H1 (cell line): ENCODE results near the gene TTC6. TPM values are rescaled to one million over a fixed set of nuclear protein-coding genes. Genes with fewer than 3 reads are reported as not detected.

ENCODE experiments used
- CTCF ChIA-PET: fragments of 300-600 bp; sonication (Branson Sonifier 250); formaldehyde crosslinking; loops from one replicate; lab custom pipeline; 2021; ENCODE audit not compliant: partially characterized antibody; lab: Charles Lee
- POLR2A ChIA-PET: fragments of 300-600 bp; sonication (Branson Sonifier 250); formaldehyde crosslinking; loops from one replicate; lab custom pipeline; 2021; ENCODE audit warnings: inconsistent platforms; ENCODE audit not compliant: partially characterized antibody; lab: Charles Lee
- DNase-seq, 2 experiments: peaks; one replicate each; pipeline versions ENCODE4 v3.0.0 to v3.0.0-alpha.2; 2010 to 2022; ENCODE audit warnings: low spot score in 2 of 2, low read depth in 1 of 2, mixed read lengths in 1 of 2
- FAIRE-seq: peaks from 2 replicates; lab custom pipeline; 2011; peaks lifted over from hg19 to GRCh38; lab: Jason Lieb, UNC
- H2AFZ ChIP-seq: 2 replicates; pipeline ENCODE4 v1.8.1; 2012; ENCODE audit warnings: low read length, inconsistent platforms
- H2AK5ac ChIP-seq: 2 replicates; pipeline ENCODE4 v1.6.1; 2013; ENCODE audit warnings: low read depth, low read length
- H2BK120ac ChIP-seq: replicated peaks from 2 replicates; pipeline ENCODE3; 2013; ENCODE audit warnings: low read depth, low read length, inconsistent platforms
- H2BK12ac ChIP-seq: 2 replicates; pipeline ENCODE4 v1.6.1; 2013; ENCODE audit warnings: low read depth, low read length
- H2BK15ac ChIP-seq: 2 replicates; pipeline ENCODE4 v1.6.1; 2013; ENCODE audit warnings: low read length
- H2BK20ac ChIP-seq: 2 replicates; pipeline ENCODE4 v1.6.1; 2013; ENCODE audit warnings: low read length
- H2BK5ac ChIP-seq: 2 replicates; pipeline ENCODE4 v1.6.1; 2013; ENCODE audit warnings: low read depth, low read length
- H3K14ac ChIP-seq: 2 replicates; pipeline ENCODE4 v1.6.1; 2013; ENCODE audit warnings: inconsistent platforms; ENCODE audit not compliant: insufficient read length
- H3K18ac ChIP-seq: 2 replicates; pipeline ENCODE4 v1.6.1; 2013; ENCODE audit warnings: low read length; ENCODE audit errors: extremely low read depth
- H3K23ac ChIP-seq: 2 replicates; pipeline ENCODE4 v1.6.1; 2013; ENCODE audit warnings: inconsistent platforms; ENCODE audit not compliant: insufficient read length
- H3K23me2 ChIP-seq: 2 replicates; pipeline ENCODE4 v1.6.1; 2013; ENCODE audit warnings: low read depth, low read length
- H3K27ac ChIP-seq: 2 replicates; pipeline ENCODE4 v1.6.1; 2011; ENCODE audit warnings: low read depth, low read length, inconsistent platforms
- H3K27me3 ChIP-seq, 4 experiments: replicated peaks in 1 of 4; 1 replicate in 1 of 4; 2 replicates in 3 of 4; pipeline versions ENCODE4 v1.6.1 to v1.8.1; 2011 to 2013; ENCODE audit warnings: low read length in 3 of 4, mild to moderate bottlenecking in 3 of 4, inconsistent platforms in 2 of 4, mixed read lengths in 2 of 4, moderate library complexity in 1 of 4; ENCODE audit not compliant: control insufficient read depth in 3 of 4, insufficient read depth in 3 of 4; ENCODE audit errors: extremely low read depth in 1 of 4
- H3K36me3 ChIP-seq, 4 experiments: 2 replicates each; pipeline versions ENCODE4 v1.6.1 to v1.8.1; 2011 to 2013; ENCODE audit warnings: mild to moderate bottlenecking in 4 of 4, low read length in 3 of 4, moderate library complexity in 2 of 4, control low read depth in 1 of 4, inconsistent platforms in 1 of 4; ENCODE audit not compliant: insufficient read depth in 4 of 4, control insufficient read depth in 2 of 4
- H3K4ac ChIP-seq: replicated peaks from 2 replicates; pipeline ENCODE3; 2013; ENCODE audit warnings: low read length, low read depth, mixed read lengths, inconsistent platforms; ENCODE audit not compliant: insufficient read length
- H3K4me1 ChIP-seq, 4 experiments: replicated peaks in 1 of 4; 1 replicate in 1 of 4; 2 replicates in 3 of 4; pipeline versions ENCODE4 v1.6.1 to v1.8.1; 2011 to 2013; ENCODE audit warnings: low read length in 3 of 4, inconsistent platforms in 2 of 4, mixed read lengths in 1 of 4; ENCODE audit not compliant: insufficient read depth in 4 of 4, control insufficient read depth in 3 of 4
- H3K4me2 ChIP-seq, 2 experiments: 2 replicates each; pipeline versions ENCODE4 v1.6.1 to v1.8.1; 2011 to 2013; ENCODE audit warnings: low read depth in 2 of 2, low read length in 2 of 2, control low read depth in 1 of 2, inconsistent platforms in 1 of 2, mild to moderate bottlenecking in 1 of 2; ENCODE audit not compliant: insufficient read depth in 1 of 2
- H3K4me3 ChIP-seq, 4 experiments: fragments of 200-600, 300-600 bp in 1 of 4; sonication (generic), shearing (Covaris generic), sonication (Bioruptor Twin) in 1 of 4; 2 replicates each; pipeline versions ENCODE4 v1.5.1 to v1.8.1; 2011 to 2016; ENCODE audit warnings: low read length in 4 of 4, low read depth in 3 of 4, control low read depth in 2 of 4, inconsistent platforms in 2 of 4, mild to moderate bottlenecking in 2 of 4, mixed read lengths in 1 of 4, moderate library complexity in 1 of 4; ENCODE audit not compliant: insufficient read depth in 2 of 4; ENCODE audit errors: extremely low read depth in 1 of 4
- H3K56ac ChIP-seq: replicated peaks from 2 replicates; pipeline ENCODE3; 2013; ENCODE audit warnings: low read depth, mild to moderate bottlenecking, mixed read lengths, low read length, inconsistent platforms; ENCODE audit not compliant: insufficient read length
- H3K79me1 ChIP-seq: 2 replicates; pipeline ENCODE4 v1.6.1; 2013; ENCODE audit warnings: low read depth, low read length, control low read depth
- H3K79me2 ChIP-seq, 2 experiments: 2 replicates each; pipeline versions ENCODE4 v1.6.1 to v1.8.1; 2012 to 2013; ENCODE audit warnings: low read length in 2 of 2, mild to moderate bottlenecking in 2 of 2, inconsistent platforms in 1 of 2; ENCODE audit not compliant: insufficient read depth in 2 of 2, control insufficient read depth in 1 of 2
- H3K9ac ChIP-seq, 4 experiments: replicated peaks in 1 of 4; 1 replicate in 1 of 4; 2 replicates in 3 of 4; pipeline versions ENCODE4 v1.6.1 to v1.8.1; 2011 to 2013; ENCODE audit warnings: low read depth in 3 of 4, low read length in 3 of 4, control low read depth in 2 of 4, mild to moderate bottlenecking in 2 of 4, moderate library complexity in 2 of 4, inconsistent platforms in 1 of 4; ENCODE audit errors: extremely low read depth in 1 of 4
- H3K9me3 ChIP-seq, 2 experiments: 2 replicates each; pipeline versions ENCODE4 v1.6.1 to v1.8.1; 2012 to 2013; ENCODE audit warnings: mild to moderate bottlenecking in 2 of 2, moderate library complexity in 2 of 2, control low read depth in 1 of 2, inconsistent platforms in 1 of 2, low read depth in 1 of 2, low read length in 1 of 2, mixed read lengths in 1 of 2; ENCODE audit not compliant: insufficient read depth in 2 of 2
- H4K20me1 ChIP-seq, 2 experiments: replicated peaks in 1 of 2; 2 replicates each; pipeline versions ENCODE3 to v1.8.1; 2011 to 2013; ENCODE audit warnings: inconsistent platforms in 2 of 2, low read length in 2 of 2, mild to moderate bottlenecking in 1 of 2; ENCODE audit not compliant: insufficient read depth in 2 of 2, control insufficient read depth in 1 of 2
- H4K5ac ChIP-seq: 2 replicates; pipeline ENCODE4 v1.6.1; 2013; ENCODE audit warnings: low read length, low read depth, mixed read lengths, inconsistent platforms; ENCODE audit not compliant: insufficient read length
- H4K8ac ChIP-seq: 2 replicates; pipeline ENCODE4 v1.8.0; 2013; ENCODE audit warnings: mild to moderate bottlenecking, moderate library complexity, low read length, inconsistent platforms; ENCODE audit not compliant: insufficient read depth; ENCODE audit errors: extremely low read depth
- H4K91ac ChIP-seq: replicated peaks from 2 replicates; pipeline ENCODE3; 2013; ENCODE audit warnings: low read length, mixed read lengths, inconsistent platforms; ENCODE audit not compliant: insufficient read length
- ATF2 ChIP-seq: IDR thresholded peaks from 2 replicates; pipeline ENCODE4 v1.6.1; 2012; ENCODE audit warnings: low read length, inconsistent platforms
- FOSL1 ChIP-seq: IDR thresholded peaks from 2 replicates; pipeline ENCODE4 v1.6.1; 2011; ENCODE audit warnings: mild to moderate bottlenecking, low read depth, low read length, moderate library complexity; ENCODE audit not compliant: insufficient read depth
- GTF2F1 ChIP-seq: IDR thresholded peaks from 2 replicates; pipeline ENCODE4 v1.6.1; 2012; ENCODE audit warnings: low read depth, low read length, improper control_type of control experiment, borderline replicate concordance
- HDAC6 ChIP-seq: IDR thresholded peaks from one replicate; pipeline ENCODE4 v1.7.1; 2012; ENCODE audit warnings: low read depth, mild to moderate bottlenecking, inconsistent platforms, low read length, moderate library complexity
- KDM1A ChIP-seq: fragments of 200-600, 300-600 bp; sonication (generic); IDR thresholded peaks from 2 replicates; pipeline ENCODE4 v1.7.1; 2016; ENCODE audit warnings: mild to moderate bottlenecking, low read length, borderline replicate concordance
- SP2 ChIP-seq: IDR thresholded peaks from 2 replicates; pipeline ENCODE4 v1.6.1; 2012; ENCODE audit warnings: mild to moderate bottlenecking, low read length, inconsistent platforms
- TAF1 ChIP-seq: IDR thresholded peaks from 2 replicates; pipeline ENCODE4 v1.6.1; 2011; ENCODE audit warnings: mild to moderate bottlenecking, low read depth, low read length
- WGBS, 2 experiments: shearing (Covaris generic) in 1 of 2; methylation state at CpG; one replicate each; pipeline versions ENCODE4 v1.1.6 to v1.1.7; 2013 to 2015; ENCODE audit warnings: low lambda C conversion rate in 2 of 2, mixed read lengths in 2 of 2, inconsistent platforms in 1 of 2, low coverage in 1 of 2, missing lambda C conversion rate in 1 of 2; ENCODE audit not compliant: insufficient replicate concordance in 2 of 2, insufficient coverage in 1 of 2, insufficient read length in 1 of 2; ENCODE audit errors: extremely low coverage in 1 of 2, missing lambda C conversion rate in 1 of 2; 5-methylcytosine and 5-hydroxymethylcytosine counted together
- polyA plus RNA-seq, 7 experiments: library from polyadenylated mRNA; depleted of rRNA in 3 of 7; stranded (reverse) in 5 of 7; unstranded in 2 of 7; fragments of >200 nt in 5 of 7; fragments of 200-250 nt in 2 of 7; gene quantifications; 1 replicate in 5 of 7; 2 replicates in 1 of 7; 4 replicates in 1 of 7; pipeline versions ENCODE4 v1.2.1 to v1.2.3, GENCODE V29; 2011 to 2013; ENCODE audit warnings: missing spikeins in 2 of 7, mixed read lengths in 2 of 7
- total RNA-seq: library from RNA; stranded (reverse); fragmentation: NEBNext Ultra II Directional; extraction: Animal tissue kit (Norgen Biotek cat#: 25700); gene quantifications from 2 replicates; pipeline ENCODE4 v1.2.1, GENCODE V29; 2021

TTC6 gene
- total and polyA plus RNA-seq, 2 of the 8 experiments (the other 6 are each of a cell fraction or from before 2014, with no cell fraction given) = 0.02 TPM; not detected in 1

- Histone ChIP-seq H4K5ac (no peak overlapping the region), H3K79me2 (no peaks in the 10 kb centered on the region), H3K9me3 (peaks cover 2 to 15% of the 10 kb centered on the region in 2 experiments; a peak in 2 of 4 replicates), H2AK5ac (no peak overlapping the region), H3K4me3 (no peak overlapping the region), H3K4ac (no peak overlapping the region), H3K27me3 (no peaks in the 10 kb centered on the region), H3K9ac (no peak overlapping the region), H3K18ac (no peak overlapping the region), H3K4me2 (no peak overlapping the region), H2BK120ac (no peak overlapping the region), H3K4me1 (no peaks in the 10 kb centered on the region), H3K23ac (no peak overlapping the region), H4K20me1 (no peaks in the 10 kb centered on the region), H3K14ac (no peak overlapping the region), H2BK12ac (no peak overlapping the region), H2AFZ (no peak overlapping the region), H4K91ac (no peak overlapping the region), H4K8ac (no peak overlapping the region), H2BK5ac (no peak overlapping the region), H3K27ac (no peak overlapping the region), H3K23me2 (no peaks in the 10 kb centered on the region), H3K56ac (no peak overlapping the region), H3K79me1 (no peaks in the 10 kb centered on the region), H3K36me3 (no peaks in the 10 kb centered on the region; a peak in 1 of 8 replicates), H2BK20ac (no peak overlapping the region), H2BK15ac (no peak overlapping the region)
- CTCF ChIA-PET = no interaction called here
- 100% methylated on average over 1 of the region's 1 CpG; no CpG with 5 or more reads in 1 of the 2 experiments for WGBS, 2 experiments
- TF ChIP-seq FOSL1 = no peak
- no peak for TF ChIP-seq KDM1A
- no peak for TF ChIP-seq SP2
- no peak for TF ChIP-seq TAF1
- no peak for TF ChIP-seq GTF2F1
- no peak for TF ChIP-seq ATF2
- no peak for TF ChIP-seq HDAC6
- FAIRE-seq (no peak), DNase-seq (no peak)
- POLR2A ChIA-PET = no interaction called here
Measured at GRCh38 chr14:37553935-37554550, 41.4 kb upstream of the TTC6 start.
